ENCODE measurements around the gene ZSCAN10. TPM values are rescaled to one million over a fixed set of nuclear protein-coding genes. Genes with fewer than 3 reads are reported as not detected.
A peak's percentile ranks its signal among the peaks of the same experiment; 100 is the strongest.

ZSCAN10 gene
- total and polyA plus RNA-seq, 7 donors = 0.07 to 0.16 TPM; not detected in 5

DNA sequence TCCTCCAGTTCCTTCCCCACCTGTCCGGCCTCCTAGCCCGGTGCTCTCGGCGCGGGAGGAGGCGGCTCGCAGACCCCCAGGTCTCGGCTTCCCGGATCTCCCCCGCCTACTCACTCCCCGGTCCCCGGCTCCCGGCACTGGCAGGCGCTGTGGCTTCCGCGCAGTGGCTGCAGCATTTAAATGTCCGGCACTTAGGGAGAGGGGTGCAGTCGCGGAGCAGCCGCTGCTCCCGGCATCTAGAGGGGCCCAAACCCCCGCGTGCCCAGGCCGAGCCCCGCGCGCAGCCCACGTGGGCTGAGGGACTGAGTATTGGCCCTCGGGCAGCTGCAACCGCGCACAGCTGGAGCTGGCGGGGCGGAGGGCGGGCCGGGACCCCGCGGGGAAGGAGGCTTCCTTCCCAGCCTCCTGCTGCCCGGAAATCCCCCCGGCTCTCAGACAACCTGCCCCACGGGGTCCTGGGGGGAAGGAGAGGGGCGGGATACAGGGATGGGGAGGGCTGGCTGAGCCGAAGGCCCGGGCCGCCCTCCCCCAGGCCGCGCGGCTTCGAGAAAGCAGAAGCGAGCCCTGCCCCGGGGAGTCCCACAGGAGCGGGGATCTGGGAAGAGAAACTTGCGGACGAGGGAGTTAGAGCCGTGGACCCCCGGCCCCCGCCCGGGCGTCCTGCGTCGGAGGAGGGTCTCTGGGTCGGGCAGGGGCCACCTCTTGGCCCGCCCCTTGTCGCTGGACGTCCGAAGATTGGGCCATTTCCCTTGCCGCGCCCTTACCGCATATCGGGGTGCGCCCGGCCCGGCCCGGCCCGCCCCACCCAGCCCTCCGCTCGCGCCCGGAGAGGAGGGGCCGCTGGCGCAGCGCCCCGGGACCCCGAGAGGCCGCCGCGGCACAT lies 53.1 kb downstream of the ZSCAN10 start, which contains the start of gene MMP25:
Gene MMP25, plus strand, starts transcription at position 804 of the 883 bp plus-strand sequence. CDS start 357 bp downstream, outside the sequence.
- TF ChIP-seq, protein P1, sequence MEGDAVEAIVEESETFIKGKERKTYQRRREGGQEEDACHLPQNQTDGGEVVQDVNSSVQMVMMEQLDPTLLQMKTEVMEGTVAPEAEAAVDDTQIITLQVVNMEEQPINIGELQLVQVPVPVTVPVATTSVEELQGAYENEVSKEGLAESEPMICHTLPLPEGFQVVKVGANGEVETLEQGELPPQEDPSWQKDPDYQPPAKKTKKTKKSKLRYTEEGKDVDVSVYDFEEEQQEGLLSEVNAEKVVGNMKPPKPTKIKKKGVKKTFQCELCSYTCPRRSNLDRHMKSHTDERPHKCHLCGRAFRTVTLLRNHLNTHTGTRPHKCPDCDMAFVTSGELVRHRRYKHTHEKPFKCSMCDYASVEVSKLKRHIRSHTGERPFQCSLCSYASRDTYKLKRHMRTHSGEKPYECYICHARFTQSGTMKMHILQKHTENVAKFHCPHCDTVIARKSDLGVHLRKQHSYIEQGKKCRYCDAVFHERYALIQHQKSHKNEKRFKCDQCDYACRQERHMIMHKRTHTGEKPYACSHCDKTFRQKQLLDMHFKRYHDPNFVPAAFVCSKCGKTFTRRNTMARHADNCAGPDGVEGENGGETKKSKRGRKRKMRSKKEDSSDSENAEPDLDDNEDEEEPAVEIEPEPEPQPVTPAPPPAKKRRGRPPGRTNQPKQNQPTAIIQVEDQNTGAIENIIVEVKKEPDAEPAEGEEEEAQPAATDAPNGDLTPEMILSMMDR (IDR thresholded peaks at IDR 0.05) = no peak
- intact Hi-C loops (cut with DNase I) = no loop called here
- Histone ChIP-seq H3K9me3 (no peaks in the 10 kb centered on the region), H3K27me3 (ENCODE audit: insufficient read depth in 3 of 3, low read length in 2 of 3) (peaks cover 0 to 74% (median 34%) of the 10 kb centered on the region in 3 donors), H3K36me3 (ENCODE audit: insufficient read depth in 1 of 2, low read depth in 1 of 2) (no peaks in the 10 kb centered on the region), H3K27ac (no peak within 1 kb of the TSS), H3K4me3 (peak within 1 kb of the TSS; percentile 66), H3K4me1 (peaks cover 11% of the 10 kb centered on the region)
- DNase-seq (no peak), ATAC-seq (peak; percentile 34 to 50 (median 37))
- 1% methylated on average over 34 to 86 of the region's 86 CpGs for WGBS, 3 donors

DNA sequence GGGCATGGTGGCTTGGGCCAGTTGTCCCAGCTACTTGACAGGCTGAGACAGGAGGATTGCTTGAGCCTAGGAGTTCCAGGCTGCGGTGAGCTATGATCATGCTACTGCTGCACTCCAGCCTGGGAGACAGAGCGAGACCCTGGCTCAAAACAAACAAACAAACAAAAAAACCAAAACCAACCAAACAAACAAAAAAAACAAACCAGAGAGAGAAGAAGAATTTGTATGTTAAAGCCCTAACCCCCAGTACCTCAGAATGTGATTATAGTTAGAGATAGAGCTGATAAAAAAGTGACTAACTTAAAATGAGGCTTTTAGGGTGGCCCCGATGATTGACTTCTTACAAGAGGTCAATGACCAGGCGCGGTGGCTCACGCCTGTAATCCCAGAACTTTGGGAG lies 54.4 kb downstream of the ZSCAN10 start:
- no peak overlapping the region for H3K4me3 ChIP-seq
- peaks cover 0 to 73% (median 36%) of the 10 kb centered on the region in 3 donors for H3K27me3 ChIP-seq (ENCODE audit: insufficient read depth in 3 of 3, low read length in 2 of 3)
- H3K36me3 ChIP-seq (ENCODE audit: insufficient read depth in 1 of 2, low read depth in 1 of 2) = no peaks in the 10 kb centered on the region
- H3K9me3 ChIP-seq = no peaks in the 10 kb centered on the region
- no peak overlapping the region for H3K27ac ChIP-seq
- peaks cover 11% of the 10 kb centered on the region for H3K4me1 ChIP-seq
- WGBS, 3 donors = 84 to 92% (median 86%) methylated on average over 6 of the region's 6 CpGs
- intact Hi-C loops (cut with DNase I) = no loop called here
- TF ChIP-seq, protein P1 (IDR thresholded peaks at IDR 0.05) = no peak
- DNase-seq (no peak), ATAC-seq (no peak)

DNA sequence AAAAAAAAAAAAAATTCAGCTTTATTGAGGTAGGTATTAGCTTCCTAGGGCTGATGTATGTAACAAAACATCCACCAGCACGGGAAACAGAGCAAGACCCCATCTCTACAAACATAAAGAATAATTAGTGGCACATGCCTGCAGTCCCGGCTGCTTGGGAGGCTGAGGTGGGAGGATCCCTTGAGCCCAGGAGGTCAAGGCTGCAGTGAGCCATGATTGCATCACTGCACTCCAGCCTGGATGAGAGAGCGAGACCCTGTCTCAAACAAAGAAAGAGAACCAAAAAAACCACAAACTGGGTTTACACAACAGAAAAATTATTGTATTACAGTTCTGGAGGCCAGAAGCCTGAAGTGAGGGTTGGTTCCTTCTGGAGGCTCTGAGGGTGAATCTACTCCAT lies 56.7 kb downstream of the ZSCAN10 start:
- no peak overlapping the region for H3K4me3 ChIP-seq
- H3K36me3 ChIP-seq (ENCODE audit: insufficient read depth in 1 of 2, low read depth in 1 of 2) = no peaks in the 10 kb centered on the region
- no peak overlapping the region for H3K27ac ChIP-seq
- peaks cover 0 to 77% (median 43%) of the 10 kb centered on the region in 3 donors for H3K27me3 ChIP-seq (ENCODE audit: insufficient read depth in 3 of 3, low read length in 2 of 3)
- 84 to 93% (median 91%) methylated on average over 3 of the region's 3 CpGs for WGBS, 3 donors
- intact Hi-C loops (cut with DNase I) = no loop called here
- H3K9me3 ChIP-seq = no peaks in the 10 kb centered on the region
- H3K4me1 ChIP-seq = peaks cover 11% of the 10 kb centered on the region
- TF ChIP-seq, protein P1 (IDR thresholded peaks at IDR 0.05) = no peak
- DNase-seq (no peak), ATAC-seq (no peak)

DNA sequence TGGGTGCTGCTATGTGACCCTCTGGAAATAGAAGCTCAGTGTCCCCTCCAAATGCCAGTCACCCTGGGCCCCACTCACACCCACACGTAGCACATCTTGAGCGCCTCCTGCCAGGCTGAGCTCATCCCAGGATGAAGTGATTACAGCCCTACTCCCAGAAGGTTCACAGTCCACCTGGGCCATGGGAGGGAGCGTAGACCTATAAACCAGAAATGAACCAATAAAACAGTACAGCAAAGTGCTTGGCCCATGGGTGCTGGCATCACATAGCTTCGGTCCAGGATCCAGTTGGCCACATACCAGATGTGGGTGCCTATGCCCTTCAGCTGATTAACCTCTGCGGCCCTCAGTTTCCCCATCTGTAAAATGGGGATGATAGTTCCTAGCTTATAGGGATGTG lies 60.2 kb downstream of the ZSCAN10 start:
- H3K27ac ChIP-seq = no peak overlapping the region
- no peak for DNase-seq
- no peak overlapping the region for H3K4me3 ChIP-seq
- H3K27me3 ChIP-seq (ENCODE audit: insufficient read depth in 3 of 3, low read length in 2 of 3) = peaks cover 0 to 77% (median 37%) of the 10 kb centered on the region in 3 donors
- WGBS, 3 donors = 76 to 81% (median 78%) methylated on average over 5 of the region's 5 CpGs
- ATAC-seq = no peak
- H3K9me3 ChIP-seq = no peaks in the 10 kb centered on the region
- intact Hi-C loops (cut with DNase I) = no loop called here
- TF ChIP-seq, protein P1 (IDR thresholded peaks at IDR 0.05) = no peak
- H3K4me1 ChIP-seq = no peaks in the 10 kb centered on the region
- no peaks in the 10 kb centered on the region for H3K36me3 ChIP-seq (ENCODE audit: insufficient read depth in 1 of 2, low read depth in 1 of 2)

Other genes starting within 250 kb of the ZSCAN10 start
- under 1 TPM in 1 of 4 donors, not detected in 3; 0.20 TPM for gene PRSS22, start 241.1 kb downstream of the ZSCAN10 start, total RNA-seq
- under 1 TPM in 2 of 3 donors, not detected in 1; 0.07 to 0.13 TPM for gene PRSS22, start 241.1 kb downstream of the ZSCAN10 start, polyA plus RNA-seq
- 10 to 100 TPM; 14.1 to 15.7 (median 15.4) TPM for gene FLYWCH2, start 216.1 kb downstream of the ZSCAN10 start, total RNA-seq
- gene FLYWCH2, start 216.1 kb downstream of the ZSCAN10 start, polyA plus RNA-seq = 10 to 100 TPM; 26.5 to 39.4 (median 35.5) TPM
- gene FLYWCH1, start 187.4 kb downstream of the ZSCAN10 start, total RNA-seq = 10 to 100 TPM; 33.0 to 55.5 (median 40.3) TPM
- gene FLYWCH1, start 187.4 kb downstream of the ZSCAN10 start, polyA plus RNA-seq = 10 to 100 TPM; 21.2 to 65.2 (median 24.7) TPM
- gene KREMEN2, start 135.0 kb downstream of the ZSCAN10 start, total RNA-seq = not detected
- gene KREMEN2, start 135.0 kb downstream of the ZSCAN10 start, polyA plus RNA-seq = under 1 TPM in 2 of 3 donors, not detected in 1; 0.01 to 0.04 TPM
- 10 to 100 TPM in 1 of 4 donors, 1 to 10 TPM in 3; 4.6 to 15.9 (median 8.1) TPM for gene PAQR4, start 129.9 kb downstream of the ZSCAN10 start, total RNA-seq
- gene PAQR4, start 129.9 kb downstream of the ZSCAN10 start, polyA plus RNA-seq = 10 to 100 TPM; 12.3 to 26.1 (median 15.0) TPM
- 1 to 10 TPM in 1 of 4 donors, under 1 TPM in 3; 0.27 to 1.2 (median 0.56) TPM for gene PKMYT1, start 118.8 kb downstream of the ZSCAN10 start, total RNA-seq
- gene PKMYT1, start 118.8 kb downstream of the ZSCAN10 start, polyA plus RNA-seq = 1 to 10 TPM in 2 of 3 donors, under 1 TPM in 1; 0.84 to 3.7 (median 2.0) TPM
- gene CLDN9, start 86.4 kb downstream of the ZSCAN10 start, total RNA-seq = 1 to 10 TPM in 1 of 4 donors, under 1 TPM in 3; 0.17 to 2.2 (median 0.86) TPM
- 1 to 10 TPM in 1 of 3 donors, under 1 TPM in 2; 0.12 to 1.3 (median 0.18) TPM for gene CLDN9, start 86.4 kb downstream of the ZSCAN10 start, polyA plus RNA-seq
- gene CLDN6, start 81.1 kb downstream of the ZSCAN10 start, total RNA-seq = not detected
- gene CLDN6, start 81.1 kb downstream of the ZSCAN10 start, polyA plus RNA-seq = 1 to 10 TPM in 1 of 3 donors, under 1 TPM in 2; 0.05 to 5.5 (median 0.45) TPM
- gene TNFRSF12A, start 78.9 kb downstream of the ZSCAN10 start, total RNA-seq = 100 to 1,000 TPM; 139 to 181 (median 156) TPM
- gene TNFRSF12A, start 78.9 kb downstream of the ZSCAN10 start, polyA plus RNA-seq = 100 to 1,000 TPM in 2 of 3 donors, 10 to 100 TPM in 1; 69.5 to 889 (median 227) TPM
- gene HCFC1R1, start 75.4 kb downstream of the ZSCAN10 start, total RNA-seq = 100 to 1,000 TPM in 2 of 4 donors, 10 to 100 TPM in 2; 65.1 to 258 (median 129) TPM
- 100 to 1,000 TPM; 131 to 233 (median 216) TPM for gene HCFC1R1, start 75.4 kb downstream of the ZSCAN10 start, polyA plus RNA-seq
- gene THOC6, start 75.3 kb downstream of the ZSCAN10 start, total RNA-seq = 10 to 100 TPM; 17.0 to 34.4 (median 25.8) TPM
- gene THOC6, start 75.3 kb downstream of the ZSCAN10 start, polyA plus RNA-seq = 10 to 100 TPM; 26.9 to 72.2 (median 39.8) TPM
- not detected for gene BICDL2, start 62.4 kb downstream of the ZSCAN10 start, total RNA-seq
- under 1 TPM in 2 of 3 donors, not detected in 1; 0.01 to 0.18 TPM for gene BICDL2, start 62.4 kb downstream of the ZSCAN10 start, polyA plus RNA-seq
- gene MMP25, start 52.7 kb downstream of the ZSCAN10 start, total RNA-seq = 1 to 10 TPM in 3 of 4 donors, under 1 TPM in 1; 0.67 to 2.3 (median 1.2) TPM
- 1 to 10 TPM in 1 of 3 donors, under 1 TPM in 2; 0.13 to 1.2 (median 0.23) TPM for gene MMP25, start 52.7 kb downstream of the ZSCAN10 start, polyA plus RNA-seq
- 100 to 1,000 TPM in 3 of 4 donors, 10 to 100 TPM in 1; 90.5 to 192 (median 123) TPM for gene IL32, start 33.7 kb downstream of the ZSCAN10 start, total RNA-seq
- gene IL32, start 33.7 kb downstream of the ZSCAN10 start, polyA plus RNA-seq = 100 to 1,000 TPM; 302 to 749 (median 618) TPM
- 1 to 10 TPM; 1.8 to 4.1 (median 1.9) TPM for gene ZNF205, start 13.3 kb upstream of the ZSCAN10 start, total RNA-seq
- gene ZNF205, start 13.3 kb upstream of the ZSCAN10 start, polyA plus RNA-seq = 1 to 10 TPM; 1.9 to 5.4 (median 4.6) TPM
- 10 to 100 TPM in 1 of 4 donors, 1 to 10 TPM in 3; 8.1 to 11.6 (median 9.2) TPM for gene ZNF213, start 35.7 kb upstream of the ZSCAN10 start, total RNA-seq
- gene ZNF213, start 35.7 kb upstream of the ZSCAN10 start, polyA plus RNA-seq = 10 to 100 TPM in 2 of 3 donors, 1 to 10 TPM in 1; 7.9 to 19.1 (median 18.9) TPM
- gene OR1F1, start 88.9 kb upstream of the ZSCAN10 start, total RNA-seq = not detected
- not detected for gene OR1F1, start 88.9 kb upstream of the ZSCAN10 start, polyA plus RNA-seq
- gene ZNF200, start 135.9 kb upstream of the ZSCAN10 start, total RNA-seq = 1 to 10 TPM; 2.8 to 4.0 (median 3.4) TPM
- 1 to 10 TPM; 1.3 to 5.8 (median 2.6) TPM for gene ZNF200, start 135.9 kb upstream of the ZSCAN10 start, polyA plus RNA-seq
- gene MEFV, start 157.3 kb upstream of the ZSCAN10 start, total RNA-seq = under 1 TPM; 0.24 to 0.81 (median 0.69) TPM
- under 1 TPM; 0.07 to 0.09 (median 0.08) TPM for gene MEFV, start 157.3 kb upstream of the ZSCAN10 start, polyA plus RNA-seq
- gene ZNF263, start 184.2 kb upstream of the ZSCAN10 start, total RNA-seq = 10 to 100 TPM; 11.0 to 17.8 (median 11.7) TPM
- gene ZNF263, start 184.2 kb upstream of the ZSCAN10 start, polyA plus RNA-seq = 10 to 100 TPM in 2 of 3 donors, 1 to 10 TPM in 1; 6.1 to 23.9 (median 12.8) TPM
- 1 to 10 TPM; 5.8 to 7.6 (median 6.5) TPM for gene TIGD7, start 206.1 kb upstream of the ZSCAN10 start, total RNA-seq
- 1 to 10 TPM; 3.1 to 9.4 (median 5.7) TPM for gene TIGD7, start 206.1 kb upstream of the ZSCAN10 start, polyA plus RNA-seq
- 10 to 100 TPM; 11.4 to 20.5 (median 15.4) TPM for gene ZNF75A, start 206.2 kb upstream of the ZSCAN10 start, total RNA-seq
- 10 to 100 TPM in 2 of 3 donors, 1 to 10 TPM in 1; 7.4 to 15.7 (median 13.4) TPM for gene ZNF75A, start 206.2 kb upstream of the ZSCAN10 start, polyA plus RNA-seq

Measured in psoas muscle (tissue), 8 donors.